Measurements from ENCODE around the gene USP3. TPM values are rescaled to one million over a fixed set of nuclear protein-coding genes. Genes with fewer than 3 reads are reported as not detected.

USP3 gene
- total RNA-seq, 4 donors from 2014 or later: 40.1 to 46.5 (median 41.3) TPM

- 15% methylated on average over 21 of the region's 21 CpGs for WGBS
- peak overlapping the region; percentile 43 to 47 (median 44) for H3K4me3 ChIP-seq
- intact Hi-C loops (cut with DNase I): loop anchor here (5.0 kb wide), 1 partner anchor 51 kb away; no protein-coding TSS in a partner anchor
These were observed 2.9 kb upstream of the USP3 start for GRCh38 chr15:63501256-63502089.

DNA sequence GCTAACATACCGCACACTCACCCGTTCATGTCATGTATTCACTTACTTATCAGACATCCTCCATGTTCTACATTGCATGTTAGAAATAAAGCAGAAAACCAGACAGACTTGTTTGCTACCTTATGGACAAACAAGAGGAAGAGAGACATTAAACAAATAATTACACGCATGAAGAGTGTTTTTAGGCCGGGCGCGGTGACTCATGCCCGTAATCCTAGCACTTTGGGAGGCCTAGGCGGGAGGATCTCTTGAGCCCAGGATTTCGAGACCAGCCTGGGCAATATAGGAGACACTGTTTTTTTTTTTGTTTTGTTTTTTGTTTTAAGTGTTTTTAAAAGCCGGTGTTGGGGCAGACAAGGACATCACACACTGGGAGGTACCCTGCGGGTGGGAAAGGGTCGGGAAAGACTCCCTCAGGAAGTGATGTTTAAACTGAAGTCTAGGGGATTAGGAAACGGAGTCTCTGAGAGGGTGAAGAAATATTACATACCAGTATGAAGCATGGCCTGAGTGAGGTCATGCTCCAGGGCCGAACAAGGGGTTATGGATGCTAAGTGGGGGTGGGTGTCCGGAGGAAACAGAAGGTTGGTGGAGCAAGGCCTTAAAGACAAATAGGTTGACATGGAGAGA, 2.1 kb upstream of the USP3 start:
- Histone ChIP-seq H3K36me3 (no peaks in the 10 kb centered on the region), H3K4me3 (peak overlapping the region in 1 of 4 donors; percentile 43), H3K27me3 (peaks cover 0 to 5% (median 0%) of the 10 kb centered on the region in 4 donors), H3K27ac (replicated peaks in 1 of 4) (peak overlapping the region; percentile 99 to 100 (median 99)), H3K9me3 (no peaks in the 10 kb centered on the region), H3K4me1 (peaks cover 46 to 53% (median 50%) of the 10 kb centered on the region in 4 donors)
- DNase-seq (ENCODE audit: extremely low spot score): no peak
- 86% methylated on average over 15 of the region's 15 CpGs for whole genome bisulfite sequencing
- TF ChIP-seq EP300 (IDR thresholded peaks at IDR 0.05): no peak
- TF ChIP-seq POLR2AphosphoS5 (IDR thresholded peaks at IDR 0.05): no peak
- TF ChIP-seq CTCF (IDR thresholded peaks at IDR 0.05): no peak
- no peak for TF ChIP-seq POLR2A (IDR thresholded peaks at IDR 0.05; ENCODE audit: low read depth)
- intact Hi-C loops (cut with DNase I): loop anchor here (5.0 kb wide), 1 partner anchor 50 kb away; no protein-coding TSS in a partner anchor

More at GRCh38 chr15:63501256-63502089, 2.9 kb upstream of the USP3 start:
- DNase-seq (ENCODE audit: extremely low spot score): no peak
- Histone ChIP-seq H3K27ac (replicated peaks in 1 of 4) (peak overlapping the region; percentile 99 to 100 (median 99)), H3K9me3 (no peaks in the 10 kb centered on the region), H3K4me1 (peaks cover 39 to 45% (median 42%) of the 10 kb centered on the region in 4 donors), H3K27me3 (peaks cover 0 to 5% (median 0%) of the 10 kb centered on the region in 4 donors), H3K36me3 (no peaks in the 10 kb centered on the region)
- peak; percentile 67 to 79 for TF ChIP-seq POLR2AphosphoS5 (IDR thresholded peaks at IDR 0.05)
- no peak for TF ChIP-seq POLR2A (IDR thresholded peaks at IDR 0.05; ENCODE audit: low read depth)

DNA sequence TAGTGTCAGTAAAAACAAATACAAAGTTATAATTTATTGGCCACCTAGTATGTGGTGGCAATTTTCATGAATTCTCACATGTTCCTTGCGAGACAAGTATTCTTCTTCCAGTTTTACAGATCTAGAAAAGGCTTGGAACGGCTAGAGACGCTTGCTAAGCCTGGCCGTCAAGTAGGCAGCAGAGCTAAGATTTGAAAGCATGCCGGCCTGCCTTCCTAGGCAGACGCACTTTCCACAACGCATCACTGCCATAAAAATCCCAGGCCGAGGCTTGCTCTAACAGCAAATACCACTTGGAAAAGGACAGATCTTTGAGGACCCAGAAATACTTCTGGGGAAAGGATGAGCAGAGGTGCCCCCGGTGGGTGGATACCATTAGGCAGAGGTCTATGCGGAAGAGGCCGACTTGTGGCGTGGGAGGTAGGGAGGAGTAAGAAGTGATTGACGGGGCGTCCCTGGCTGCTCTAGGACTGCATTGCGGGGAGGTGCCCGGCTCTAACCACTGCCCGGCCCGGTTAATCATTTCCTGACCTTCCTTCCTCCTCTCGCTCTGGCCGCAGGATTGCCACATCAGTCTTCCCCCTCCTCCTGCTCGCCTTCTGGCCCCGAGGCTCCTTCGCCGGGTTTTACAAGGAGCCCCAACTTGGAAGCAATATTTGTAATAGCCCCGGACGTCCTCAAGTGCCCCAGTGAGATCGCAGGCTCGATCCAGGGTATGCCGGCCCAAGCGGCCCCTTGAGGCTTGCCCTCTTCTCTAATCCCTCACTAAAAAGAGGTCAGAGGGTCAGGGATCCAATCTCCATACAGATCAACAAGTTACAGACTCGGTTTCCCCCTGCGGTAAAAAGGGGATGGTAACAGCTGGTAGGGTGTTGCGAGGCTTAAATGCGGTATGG, 1.3 kb upstream of the USP3 start:
- TF ChIP-seq POLR2AphosphoS5 (IDR thresholded peaks at IDR 0.05): peak; percentile 59 to 67
- no peak for TF ChIP-seq EP300 (IDR thresholded peaks at IDR 0.05)
- TF ChIP-seq CTCF (IDR thresholded peaks at IDR 0.05): no peak
- TF ChIP-seq POLR2A (IDR thresholded peaks at IDR 0.05; ENCODE audit: low read depth): peak; percentile 63
- Histone ChIP-seq H3K4me3 (peak overlapping the region; percentile 77 to 97 (median 88)), H3K9me3 (no peaks in the 10 kb centered on the region), H3K36me3 (no peaks in the 10 kb centered on the region), H3K4me1 (peaks cover 53 to 61% (median 58%) of the 10 kb centered on the region in 4 donors), H3K27me3 (peaks cover 0 to 5% (median 0%) of the 10 kb centered on the region in 4 donors), H3K27ac (replicated peaks in 1 of 4) (peak overlapping the region; percentile 99 to 100 (median 99))
- DNase-seq (ENCODE audit: extremely low spot score): peak; percentile 97
- 47% methylated on average over 34 of the region's 34 CpGs for WGBS
- intact Hi-C loops (cut with DNase I): loop anchor here (5.0 kb wide), 1 partner anchor 49 kb away; no protein-coding TSS in a partner anchor

DNA sequence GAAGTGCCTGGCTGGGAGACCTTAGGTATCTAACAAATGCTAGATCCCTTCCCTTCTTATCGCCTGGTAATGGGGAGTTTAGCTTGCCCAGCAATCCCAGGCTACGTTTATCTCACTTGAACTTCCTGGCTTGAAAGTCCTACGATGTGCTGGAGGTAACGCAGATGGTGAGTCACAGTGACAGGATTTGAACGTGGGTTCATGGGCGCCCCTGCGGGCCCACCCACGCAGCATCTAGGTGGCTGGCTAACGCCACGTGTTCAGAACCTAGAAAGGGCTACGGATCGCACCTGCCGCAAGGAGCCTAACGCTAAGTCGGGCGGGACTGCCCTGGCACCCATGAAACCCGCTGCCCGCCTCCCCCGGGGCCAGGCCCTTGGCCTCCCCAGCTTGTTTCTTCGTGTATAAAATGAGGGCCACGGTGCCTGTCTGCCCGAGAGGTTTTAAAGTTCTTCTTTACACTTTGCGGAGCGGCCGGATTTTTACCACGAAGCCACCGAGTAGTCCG, 600 bp upstream of the USP3 start:
- H3K4me1 ChIP-seq: peaks cover 60 to 68% (median 65%) of the 10 kb centered on the region in 4 donors
- no peaks in the 10 kb centered on the region for H3K9me3 ChIP-seq
- TF ChIP-seq EP300 (IDR thresholded peaks at IDR 0.05) (no peak), POLR2A (IDR thresholded peaks at IDR 0.05; ENCODE audit: low read depth) (peak; percentile 84)
- no peaks in the 10 kb centered on the region for H3K36me3 ChIP-seq
- H3K4me3 ChIP-seq: peak overlapping the region; percentile 77 to 97 (median 88)
- no peak for DNase-seq (ENCODE audit: extremely low spot score)
- intact Hi-C loops (cut with DNase I): loop anchor here (5.0 kb wide), 1 partner anchor 49 kb away; no protein-coding TSS in a partner anchor
- peak overlapping the region; percentile 99 to 100 (median 99) for H3K27ac ChIP-seq (replicated peaks in 1 of 4)
- WGBS: 1% methylated on average over 22 of the region's 28 CpGs
- peaks cover 0 to 5% (median 0%) of the 10 kb centered on the region in 4 donors for H3K27me3 ChIP-seq

Measured in esophagus muscularis mucosa (tissue), 4 donors.